ENCODE results near the gene FIS1.

GRCh38 chr7:101288439-101288838, 43.6 kb upstream of the FIS1 start:
- TF ChIP-seq POLR2A (IDR thresholded peaks at IDR 0.05; ENCODE audit: low read depth, low read length) (no peak), TAF1 (IDR thresholded peaks at IDR 0.05; ENCODE audit: borderline replicate concordance, low read depth, low read length) (no peak), POLR2AphosphoS5 (IDR thresholded peaks at IDR 0.05; ENCODE audit: low read depth, low read length) (no peak)
